Stimulated activated CD8-positive, alpha-beta memory T cell treated with anti-CD3 and anti-CD28 coated beads, Interleukin-15, amount 100 ng/mL, for 24 hours (primary cell): ENCODE measurements around the gene FTSJ1.

Experiments
- DNase-seq: peaks from one replicate; pipeline ENCODE4 v3.0.0-alpha.2; 2020; ENCODE audit warnings: low read depth

The FTSJ1 gene

GRCh38 chrX:48530736-48531135 lies 54.7 kb downstream of the FTSJ1 start:
- DNase-seq, result no peak

- no peak for DNase-seq
Observed at GRCh38 chrX:48531358-48531959, 55.5 kb downstream of the FTSJ1 start.

GRCh38 chrX:48532161-48532560 lies 56.2 kb downstream of the FTSJ1 start:
- DNase-seq, result no peak

- DNase-seq, result no peak
Observed at GRCh38 chrX:48533165-48533564, 57.2 kb downstream of the FTSJ1 start.
